Kidney epithelial cell (primary cell): ENCODE data around the gene DLGAP4. TPM values are rescaled to one million over a fixed set of nuclear protein-coding genes. Genes with fewer than 3 reads are reported as not detected.

Experiments used
- DNase-seq: peaks from one replicate; pipeline ENCODE4 v3.0.0-alpha.2; 2010; ENCODE audit warnings: low read depth
- H3K27me3 ChIP-seq: 2 replicates; pipeline ENCODE4 v1.6.0; 2011; ENCODE audit warnings: low read length; ENCODE audit not compliant: control insufficient read depth, insufficient read depth
- H3K36me3 ChIP-seq: 2 replicates; pipeline ENCODE4 v1.5.1; 2011; ENCODE audit warnings: low read length; ENCODE audit not compliant: control insufficient read depth, insufficient read depth
- H3K4me3 ChIP-seq: 2 replicates; pipeline ENCODE4 v1.5.1; 2011; ENCODE audit warnings: low read depth, mild to moderate bottlenecking, control low read depth, low read length
- total RNA-seq: library from RNA; depleted of rRNA; stranded (reverse); fragments of >200 nt; gene quantifications from 2 replicates; pipeline ENCODE4 v1.2.3, GENCODE V29; 2015
- TF ChIP-seq, protein P1 (sequence below): IDR thresholded peaks from 2 replicates; pipeline ENCODE4 v1.5.1; 2011; ENCODE audit warnings: mild to moderate bottlenecking, moderate library complexity, low read length, control low read depth, inconsistent platforms; ENCODE audit not compliant: insufficient read depth, poor library complexity, severe bottlenecking

Gene DLGAP4
- total RNA-seq, 1 donor from 2014 or later: 78.4 TPM

GRCh38 chr20:36468149-36469000 lies 162.2 kb downstream of the DLGAP4 start:
- H3K36me3 ChIP-seq: no peaks in the 10 kb centered on the region
- H3K4me3 ChIP-seq: no peak overlapping the region
- DNase-seq: no peak
- TF ChIP-seq, protein P1, sequence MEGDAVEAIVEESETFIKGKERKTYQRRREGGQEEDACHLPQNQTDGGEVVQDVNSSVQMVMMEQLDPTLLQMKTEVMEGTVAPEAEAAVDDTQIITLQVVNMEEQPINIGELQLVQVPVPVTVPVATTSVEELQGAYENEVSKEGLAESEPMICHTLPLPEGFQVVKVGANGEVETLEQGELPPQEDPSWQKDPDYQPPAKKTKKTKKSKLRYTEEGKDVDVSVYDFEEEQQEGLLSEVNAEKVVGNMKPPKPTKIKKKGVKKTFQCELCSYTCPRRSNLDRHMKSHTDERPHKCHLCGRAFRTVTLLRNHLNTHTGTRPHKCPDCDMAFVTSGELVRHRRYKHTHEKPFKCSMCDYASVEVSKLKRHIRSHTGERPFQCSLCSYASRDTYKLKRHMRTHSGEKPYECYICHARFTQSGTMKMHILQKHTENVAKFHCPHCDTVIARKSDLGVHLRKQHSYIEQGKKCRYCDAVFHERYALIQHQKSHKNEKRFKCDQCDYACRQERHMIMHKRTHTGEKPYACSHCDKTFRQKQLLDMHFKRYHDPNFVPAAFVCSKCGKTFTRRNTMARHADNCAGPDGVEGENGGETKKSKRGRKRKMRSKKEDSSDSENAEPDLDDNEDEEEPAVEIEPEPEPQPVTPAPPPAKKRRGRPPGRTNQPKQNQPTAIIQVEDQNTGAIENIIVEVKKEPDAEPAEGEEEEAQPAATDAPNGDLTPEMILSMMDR: no peak
- H3K27me3 ChIP-seq: no peaks in the 10 kb centered on the region

- TF ChIP-seq, protein P1: no peak
- Histone ChIP-seq H3K27me3 (no peaks in the 10 kb centered on the region), H3K4me3 (no peak overlapping the region), H3K36me3 (no peaks in the 10 kb centered on the region)
- no peak for DNase-seq
Measured at GRCh38 chr20:36469973-36470372, 163.8 kb downstream of the DLGAP4 start.

DNA sequence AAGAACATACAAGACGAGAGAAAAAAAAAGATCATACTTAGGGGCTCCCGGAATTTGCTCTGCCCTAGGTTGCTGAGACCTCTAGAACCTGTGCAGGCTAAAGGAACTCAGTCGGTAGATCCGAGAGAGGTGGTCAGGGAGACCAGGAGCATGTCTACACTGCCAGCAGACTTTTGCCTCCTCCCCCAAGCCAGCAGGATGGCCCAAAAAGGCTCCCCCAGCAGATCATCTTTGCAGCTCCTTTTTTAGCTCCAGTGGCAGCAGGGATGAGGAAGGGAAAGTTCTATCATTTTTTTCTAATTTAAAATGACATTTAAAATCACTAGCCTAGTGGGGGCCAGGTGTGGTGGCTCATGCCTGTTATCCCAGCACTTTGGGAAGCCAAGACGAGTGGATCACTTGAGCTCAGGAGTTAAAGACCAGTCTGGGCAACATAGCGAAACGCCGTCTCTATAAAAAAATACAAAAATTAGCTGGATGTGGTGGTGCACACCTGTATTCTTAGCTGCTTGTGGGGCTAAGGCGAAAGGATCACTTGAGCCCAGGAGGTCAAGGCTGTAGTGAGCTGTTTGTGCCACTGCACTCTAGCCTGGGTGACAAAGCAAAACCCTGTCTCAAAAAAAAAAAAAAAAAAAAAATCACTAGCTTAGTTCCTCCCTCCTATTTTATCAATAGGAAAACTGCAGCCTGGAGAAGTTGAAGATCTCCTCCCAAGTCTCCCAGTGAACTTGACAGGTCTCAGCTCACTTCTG lies 165.9 kb downstream of the DLGAP4 start:
- Histone ChIP-seq H3K27me3 (no peaks in the 10 kb centered on the region), H3K36me3 (no peaks in the 10 kb centered on the region), H3K4me3 (no peak overlapping the region)
- DNase-seq: no peak
- TF ChIP-seq, protein P1: no peak

GRCh38 chr20:36472637-36473090 lies 166.5 kb downstream of the DLGAP4 start:
- H3K27me3 ChIP-seq: no peaks in the 10 kb centered on the region
- H3K36me3 ChIP-seq: no peaks in the 10 kb centered on the region
- TF ChIP-seq, protein P1: no peak
- no peak overlapping the region for H3K4me3 ChIP-seq
- DNase-seq: no peak

DNA sequence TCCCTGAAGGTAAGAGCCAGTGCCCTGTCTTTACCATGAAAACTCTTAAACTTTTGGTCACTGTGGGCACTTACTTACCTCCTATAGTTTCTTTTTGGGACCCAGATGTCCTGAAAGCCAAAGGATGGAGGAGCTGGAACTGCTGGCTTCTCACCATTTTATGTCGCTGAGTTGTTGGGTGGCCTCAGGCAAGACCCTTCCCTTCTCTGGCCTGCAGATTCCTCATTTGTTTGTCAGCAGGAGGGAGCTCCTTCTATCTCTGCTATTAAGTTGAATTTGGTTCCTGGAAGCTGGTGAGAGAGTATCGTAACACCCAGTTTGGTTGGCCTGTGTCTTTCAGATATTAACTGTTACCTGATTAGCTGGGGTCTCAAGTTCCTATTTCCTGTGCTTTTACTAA lies 167.0 kb downstream of the DLGAP4 start:
- DNase-seq: no peak
- TF ChIP-seq, protein P1: no peak
- no peaks in the 10 kb centered on the region for H3K27me3 ChIP-seq
- H3K4me3 ChIP-seq: no peak overlapping the region
- H3K36me3 ChIP-seq: no peaks in the 10 kb centered on the region
